Measurements from ENCODE around the gene FBXO30. TPM values are rescaled to one million over a fixed set of nuclear protein-coding genes. Genes with fewer than 3 reads are reported as not detected.

The FBXO30 gene
- total and polyA plus RNA-seq, 3 experiments from 2014 or later = 1.5 to 8.4 (median 7.9) TPM

DNA sequence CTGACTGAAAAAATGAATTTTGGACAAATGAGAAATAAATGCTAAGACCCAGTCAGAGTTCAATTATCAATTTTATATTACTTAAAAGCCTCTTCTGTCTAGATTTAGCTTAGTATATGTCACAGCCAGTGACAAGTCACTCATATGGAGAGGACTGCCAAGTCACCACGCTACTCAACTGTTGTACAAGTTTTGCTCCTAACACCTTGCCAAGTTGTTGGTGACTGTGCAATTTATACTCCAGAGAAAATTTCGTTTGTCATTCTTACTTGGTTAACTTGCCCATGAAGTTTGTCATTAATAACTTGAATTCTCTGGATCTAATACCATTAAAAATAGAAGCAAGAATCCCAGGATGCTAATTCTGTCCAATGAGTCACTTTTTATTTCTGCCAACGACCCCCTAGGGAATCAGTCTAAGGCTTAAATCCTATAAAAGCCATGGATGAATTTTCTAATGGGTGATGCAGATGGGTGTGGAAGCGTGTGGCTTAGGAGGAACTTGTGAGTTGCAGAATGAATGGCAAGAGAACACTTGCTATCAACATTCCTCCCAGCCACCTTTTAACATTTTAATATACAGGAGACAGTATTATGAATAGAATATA, 30.4 kb upstream of the FBXO30 start:
- no peak overlapping the region for H3K27ac Mint-ChIP-seq
- ChIA-PET CTCF (no interaction called here), POLR2A (no interaction called here)
- H3K4me3 Mint-ChIP-seq = no peak overlapping the region
- H3K36me3 Mint-ChIP-seq = peaks cover 3 to 11% (median 4%) of the 10 kb centered on the region in 3 donors
- no peaks in the 10 kb centered on the region for H3K27me3 ChIP-seq (ENCODE audit: insufficient read depth, low read length, poor library complexity, severe bottlenecking)
- no peaks in the 10 kb centered on the region for H3K9me3 Mint-ChIP-seq
- no peak overlapping the region for H3K27ac ChIP-seq (ENCODE audit: low read depth, low read length)
- peaks cover 0 to 1% of the 10 kb centered on the region in 2 donors for H3K27me3 Mint-ChIP-seq
- DNase-seq = no peak
- no peak overlapping the region for H3K4me3 ChIP-seq (ENCODE audit: low read length)
- peaks cover 6 to 11% (median 7%) of the 10 kb centered on the region in 3 donors for H3K4me1 Mint-ChIP-seq
- H3K36me3 ChIP-seq (ENCODE audit: insufficient read depth, low read length) = no peaks in the 10 kb centered on the region
- H3K9me3 ChIP-seq (ENCODE audit: low read length) = no peaks in the 10 kb centered on the region
- H3K4me1 ChIP-seq (ENCODE audit: insufficient read depth, low read length) = peaks cover 4% of the 10 kb centered on the region

GRCh38 chr6:145842693-145843546, 28.3 kb upstream of the FBXO30 start:
- Mint-ChIP-seq H3K36me3 (peaks cover 3 to 9% (median 3%) of the 10 kb centered on the region in 3 donors), H3K9me3 (no peaks in the 10 kb centered on the region), H3K27ac (no peak overlapping the region), H3K4me3 (no peak overlapping the region), H3K4me1 (peaks cover 6 to 11% (median 7%) of the 10 kb centered on the region in 3 donors), H3K27me3 (no peaks in the 10 kb centered on the region)
- H3K27ac ChIP-seq (ENCODE audit: low read depth, low read length) = no peak overlapping the region
- POLR2A ChIA-PET = no interaction called here
- CTCF ChIA-PET = interaction anchor here (1.4 kb wide), 1 partner anchor 21 kb away, joined by 4 read pairs; no protein-coding TSS in a partner anchor
- no peak overlapping the region for H3K4me3 ChIP-seq (ENCODE audit: low read length)
- DNase-seq = no peak
- no peaks in the 10 kb centered on the region for H3K36me3 ChIP-seq (ENCODE audit: insufficient read depth, low read length)
- no peaks in the 10 kb centered on the region for H3K9me3 ChIP-seq (ENCODE audit: low read length)
- no peaks in the 10 kb centered on the region for H3K27me3 ChIP-seq (ENCODE audit: insufficient read depth, low read length, poor library complexity, severe bottlenecking)
- peaks cover 4% of the 10 kb centered on the region for H3K4me1 ChIP-seq (ENCODE audit: insufficient read depth, low read length)

DNA sequence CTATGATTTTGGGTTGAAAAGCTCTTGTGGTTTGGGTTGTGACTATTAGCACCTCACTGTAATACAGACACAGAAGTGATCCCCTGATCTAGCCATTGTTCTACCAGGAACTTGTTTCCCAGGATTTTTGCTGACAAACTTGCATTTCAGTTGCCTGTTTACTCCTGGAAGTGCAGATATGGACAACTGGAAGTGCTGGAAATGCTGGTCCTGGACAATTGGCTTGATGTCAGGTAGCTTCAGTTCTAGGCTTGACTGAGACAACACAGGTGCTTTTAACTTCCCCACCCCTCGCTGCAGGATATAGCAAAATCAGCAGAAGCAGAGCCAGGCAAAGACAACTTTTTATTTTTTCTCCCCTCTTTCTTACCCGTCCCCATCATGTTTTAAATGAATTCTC, 27.1 kb upstream of the FBXO30 start:
- H3K9me3 ChIP-seq (ENCODE audit: low read length) = no peaks in the 10 kb centered on the region
- CTCF ChIA-PET = no interaction called here
- Mint-ChIP-seq H3K9me3 (no peaks in the 10 kb centered on the region), H3K4me3 (no peak overlapping the region), H3K36me3 (peaks cover 3 to 9% (median 3%) of the 10 kb centered on the region in 3 donors), H3K4me1 (peaks cover 6 to 11% (median 7%) of the 10 kb centered on the region in 3 donors), H3K27ac (peak overlapping the region in 1 of 8 donors; percentile 1), H3K27me3 (no peaks in the 10 kb centered on the region)
- H3K4me1 ChIP-seq (ENCODE audit: insufficient read depth, low read length) = peaks cover 4% of the 10 kb centered on the region
- no peak overlapping the region for H3K27ac ChIP-seq (ENCODE audit: low read depth, low read length)
- POLR2A ChIA-PET = no interaction called here
- no peaks in the 10 kb centered on the region for H3K36me3 ChIP-seq (ENCODE audit: insufficient read depth, low read length)
- DNase-seq = no peak
- no peak overlapping the region for H3K4me3 ChIP-seq (ENCODE audit: low read length)
- H3K27me3 ChIP-seq (ENCODE audit: insufficient read depth, low read length, poor library complexity, severe bottlenecking) = no peaks in the 10 kb centered on the region

DNA sequence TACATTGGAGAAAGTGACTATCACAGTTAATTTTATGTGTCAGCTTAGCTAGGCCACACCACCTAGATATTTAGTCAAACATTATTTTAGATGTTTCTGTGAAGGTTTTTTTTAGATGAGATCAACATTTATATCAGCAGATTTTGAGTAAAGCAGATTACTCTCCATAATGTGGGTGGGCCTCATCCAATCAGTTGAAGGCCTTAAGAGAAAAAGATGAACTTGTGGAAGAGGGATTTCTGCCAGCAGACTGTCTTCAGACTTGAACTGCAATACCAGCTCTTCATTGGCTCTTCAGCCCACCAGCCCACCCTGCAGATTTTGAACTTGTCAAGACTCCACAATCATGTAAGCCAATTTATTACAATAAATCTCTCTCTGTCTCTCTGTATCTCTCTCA, 25.1 kb upstream of the FBXO30 start:
- peaks cover 0 to 6% (median 3%) of the 10 kb centered on the region in 3 donors for H3K36me3 Mint-ChIP-seq
- ChIA-PET CTCF (no interaction called here), POLR2A (no interaction called here)
- Histone ChIP-seq H3K27me3 (ENCODE audit: insufficient read depth, low read length, poor library complexity, severe bottlenecking) (no peaks in the 10 kb centered on the region), H3K36me3 (ENCODE audit: insufficient read depth, low read length) (no peaks in the 10 kb centered on the region), H3K27ac (ENCODE audit: low read depth, low read length) (no peak overlapping the region), H3K4me3 (ENCODE audit: low read length) (no peak overlapping the region), H3K4me1 (ENCODE audit: insufficient read depth, low read length) (no peaks in the 10 kb centered on the region), H3K9me3 (ENCODE audit: low read length) (no peaks in the 10 kb centered on the region)
- DNase-seq = no peak
- no peaks in the 10 kb centered on the region for H3K9me3 Mint-ChIP-seq
- no peak overlapping the region for H3K27ac Mint-ChIP-seq
- no peak overlapping the region for H3K4me3 Mint-ChIP-seq
- H3K4me1 Mint-ChIP-seq = peaks cover 0 to 4% (median 0%) of the 10 kb centered on the region in 3 donors
- H3K27me3 Mint-ChIP-seq = no peaks in the 10 kb centered on the region

DNA sequence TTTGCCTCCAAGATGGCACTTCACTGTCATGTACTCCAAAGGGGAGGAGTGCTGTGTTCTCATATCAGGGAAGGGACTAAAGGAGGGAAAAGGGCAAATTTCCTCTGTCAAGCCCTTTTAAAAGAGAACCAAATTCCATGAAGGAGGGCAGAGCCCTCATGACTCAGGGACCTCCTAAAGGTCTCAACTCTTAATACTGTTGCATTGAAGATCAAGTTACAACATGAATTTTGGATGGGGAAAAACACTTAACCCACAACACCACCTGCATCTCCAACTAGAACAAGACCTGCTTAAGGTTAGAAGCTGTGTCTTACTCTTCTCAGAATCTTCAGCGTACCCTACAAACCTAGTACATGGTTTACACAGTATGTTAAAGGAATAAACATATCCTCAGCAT, 23.7 kb upstream of the FBXO30 start:
- no peaks in the 10 kb centered on the region for H3K9me3 ChIP-seq (ENCODE audit: low read length)
- H3K4me1 Mint-ChIP-seq = peaks cover 0 to 4% (median 0%) of the 10 kb centered on the region in 3 donors
- H3K27ac ChIP-seq (ENCODE audit: low read depth, low read length) = no peak overlapping the region
- no peaks in the 10 kb centered on the region for H3K9me3 Mint-ChIP-seq
- H3K4me1 ChIP-seq (ENCODE audit: insufficient read depth, low read length) = no peaks in the 10 kb centered on the region
- no peaks in the 10 kb centered on the region for H3K27me3 Mint-ChIP-seq
- no peak overlapping the region for H3K4me3 Mint-ChIP-seq
- ChIA-PET POLR2A (no interaction called here), CTCF (no interaction called here)
- no peaks in the 10 kb centered on the region for H3K36me3 ChIP-seq (ENCODE audit: insufficient read depth, low read length)
- H3K27ac Mint-ChIP-seq = no peak overlapping the region
- H3K27me3 ChIP-seq (ENCODE audit: insufficient read depth, low read length, poor library complexity, severe bottlenecking) = no peaks in the 10 kb centered on the region
- peaks cover 0 to 7% (median 5%) of the 10 kb centered on the region in 3 donors for H3K36me3 Mint-ChIP-seq
- no peak for DNase-seq
- no peak overlapping the region for H3K4me3 ChIP-seq (ENCODE audit: low read length)

DNA sequence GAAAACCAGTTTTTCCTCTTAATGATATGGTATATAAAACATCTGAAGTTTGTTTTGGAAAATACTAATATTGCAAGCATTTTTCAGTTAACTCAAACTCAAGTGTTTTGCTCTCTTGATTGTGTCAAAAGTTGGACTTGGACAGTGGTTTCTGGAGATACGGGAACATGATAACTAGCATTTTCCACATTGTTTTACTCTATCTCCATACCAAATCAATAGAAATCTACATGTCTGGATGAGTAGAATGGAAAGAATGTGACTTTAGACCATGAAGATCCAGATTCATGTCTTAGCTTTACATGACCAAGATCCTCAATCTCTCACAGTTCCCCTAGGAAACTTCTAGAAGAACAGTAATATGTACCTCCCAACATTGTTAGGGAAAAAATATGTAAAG, 22.2 kb upstream of the FBXO30 start:
- Histone ChIP-seq H3K36me3 (ENCODE audit: insufficient read depth, low read length) (no peaks in the 10 kb centered on the region), H3K27me3 (ENCODE audit: insufficient read depth, low read length, poor library complexity, severe bottlenecking) (no peaks in the 10 kb centered on the region), H3K9me3 (ENCODE audit: low read length) (no peaks in the 10 kb centered on the region), H3K4me1 (ENCODE audit: insufficient read depth, low read length) (no peaks in the 10 kb centered on the region), H3K4me3 (ENCODE audit: low read length) (no peak overlapping the region), H3K27ac (ENCODE audit: low read depth, low read length) (no peak overlapping the region)
- POLR2A ChIA-PET = no interaction called here
- Mint-ChIP-seq H3K36me3 (peaks cover 0 to 7% (median 6%) of the 10 kb centered on the region in 3 donors), H3K4me1 (peaks cover 0 to 4% (median 0%) of the 10 kb centered on the region in 3 donors), H3K27me3 (no peaks in the 10 kb centered on the region), H3K9me3 (no peaks in the 10 kb centered on the region), H3K27ac (no peak overlapping the region), H3K4me3 (no peak overlapping the region)
- CTCF ChIA-PET = no interaction called here
- no peak for DNase-seq

- Histone ChIP-seq H3K4me1 (ENCODE audit: insufficient read depth, low read length) (no peaks in the 10 kb centered on the region), H3K9me3 (ENCODE audit: low read length) (no peaks in the 10 kb centered on the region), H3K4me3 (ENCODE audit: low read length) (no peak overlapping the region), H3K27me3 (ENCODE audit: insufficient read depth, low read length, poor library complexity, severe bottlenecking) (no peaks in the 10 kb centered on the region), H3K27ac (ENCODE audit: low read depth, low read length) (no peak overlapping the region), H3K36me3 (ENCODE audit: insufficient read depth, low read length) (no peaks in the 10 kb centered on the region)
- Mint-ChIP-seq H3K27me3 (no peaks in the 10 kb centered on the region), H3K4me1 (peaks cover 0 to 4% (median 0%) of the 10 kb centered on the region in 3 donors), H3K4me3 (no peak overlapping the region), H3K9me3 (no peaks in the 10 kb centered on the region), H3K36me3 (peaks cover 0 to 7% (median 4%) of the 10 kb centered on the region in 3 donors), H3K27ac (peak overlapping the region in 1 of 8 donors; percentile 5)
- POLR2A ChIA-PET = no interaction called here
- no peak for DNase-seq
- CTCF ChIA-PET = no interaction called here
These were observed 21.6 kb upstream of the FBXO30 start for GRCh38 chr6:145836170-145836569.

- ChIA-PET CTCF (interaction anchor here (1.3 to 1.7 kb wide), 2 partner anchors 9 to 16 kb away, joined by 3 to 4 read pairs; partner anchors contain the start of gene FBXO30), POLR2A (no interaction called here)
- no peak for DNase-seq
- Mint-ChIP-seq H3K4me3 (no peak overlapping the region), H3K9me3 (peaks cover 0 to 3% (median 0%) of the 10 kb centered on the region in 5 donors), H3K27me3 (peaks cover 0 to 1% of the 10 kb centered on the region in 2 donors), H3K27ac (no peak overlapping the region), H3K4me1 (no peaks in the 10 kb centered on the region), H3K36me3 (peaks cover 0 to 4% (median 4%) of the 10 kb centered on the region in 3 donors)
- H3K4me1 ChIP-seq (ENCODE audit: insufficient read depth, low read length) = no peaks in the 10 kb centered on the region
- H3K27me3 ChIP-seq (ENCODE audit: insufficient read depth, low read length, poor library complexity, severe bottlenecking) = no peaks in the 10 kb centered on the region
- no peaks in the 10 kb centered on the region for H3K9me3 ChIP-seq (ENCODE audit: low read length)
- no peak overlapping the region for H3K27ac ChIP-seq (ENCODE audit: low read depth, low read length)
- H3K4me3 ChIP-seq (ENCODE audit: low read length) = no peak overlapping the region
- no peaks in the 10 kb centered on the region for H3K36me3 ChIP-seq (ENCODE audit: insufficient read depth, low read length)
These were observed 16.0 kb upstream of the FBXO30 start for GRCh38 chr6:145830612-145831011.
